Testis (tissue), 2 donors: ENCODE measurements around the gene CCNL1.

Experiments
- POLR2A ChIP-seq: fragments of 450-650 bp; IDR thresholded peaks from one replicate; pipeline ENCODE4 v1.6.1; 2017; ENCODE audit warnings: antibody characterized with exemption, mild to moderate bottlenecking, moderate library complexity
- TF ChIP-seq, protein P1 (sequence below), 3 experiments: fragments of 450-650 bp in 2 of 3; fragments of 200-600 bp in 1 of 3; sonication (generic) in 1 of 3; IDR thresholded peaks; one replicate each; pipeline ENCODE4 v1.5.1; 2016 to 2019; ENCODE audit warnings: antibody characterized with exemption in 3 of 3, mild to moderate bottlenecking in 2 of 3, moderate library complexity in 1 of 3

- TF ChIP-seq, protein P1, sequence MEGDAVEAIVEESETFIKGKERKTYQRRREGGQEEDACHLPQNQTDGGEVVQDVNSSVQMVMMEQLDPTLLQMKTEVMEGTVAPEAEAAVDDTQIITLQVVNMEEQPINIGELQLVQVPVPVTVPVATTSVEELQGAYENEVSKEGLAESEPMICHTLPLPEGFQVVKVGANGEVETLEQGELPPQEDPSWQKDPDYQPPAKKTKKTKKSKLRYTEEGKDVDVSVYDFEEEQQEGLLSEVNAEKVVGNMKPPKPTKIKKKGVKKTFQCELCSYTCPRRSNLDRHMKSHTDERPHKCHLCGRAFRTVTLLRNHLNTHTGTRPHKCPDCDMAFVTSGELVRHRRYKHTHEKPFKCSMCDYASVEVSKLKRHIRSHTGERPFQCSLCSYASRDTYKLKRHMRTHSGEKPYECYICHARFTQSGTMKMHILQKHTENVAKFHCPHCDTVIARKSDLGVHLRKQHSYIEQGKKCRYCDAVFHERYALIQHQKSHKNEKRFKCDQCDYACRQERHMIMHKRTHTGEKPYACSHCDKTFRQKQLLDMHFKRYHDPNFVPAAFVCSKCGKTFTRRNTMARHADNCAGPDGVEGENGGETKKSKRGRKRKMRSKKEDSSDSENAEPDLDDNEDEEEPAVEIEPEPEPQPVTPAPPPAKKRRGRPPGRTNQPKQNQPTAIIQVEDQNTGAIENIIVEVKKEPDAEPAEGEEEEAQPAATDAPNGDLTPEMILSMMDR (IDR thresholded peaks at IDR 0.05) = no peak
- no peak for TF ChIP-seq POLR2A
These were observed 26.3 kb downstream of the CCNL1 start for GRCh38 chr3:157133434-157134320.
